IMR-90 (cell line): ENCODE data around the gene ERLIN1. TPM values are rescaled to one million over a fixed set of nuclear protein-coding genes. Genes with fewer than 3 reads are reported as not detected.

Experiments used
- ATAC-seq: fragments of 200-7000 bp; cut with Tn5 transposase; 2 replicates; pipeline ENCODE4 v1.9.1; 2020; ENCODE audit warnings: low read depth, mild to moderate bottlenecking, moderate library complexity
- BruUV-seq: library from RNA; stranded (reverse); fragments of 400-500 nt; replicated peaks from 2 replicates; lab custom pipeline; 2021; lab: Mats Ljungman, UMichigan
- CTCF ChIA-PET: fragments of 300-600 bp; formaldehyde crosslinking; extraction: SDS; loops from one replicate; lab custom pipeline; 2021; ENCODE audit warnings: antibody characterized with exemption; lab: Yijun Ruan, JAX
- POLR2A ChIA-PET: fragments of 300-600 bp; sonication (Branson Sonifier 250); formaldehyde crosslinking; loops from one replicate; lab custom pipeline; 2022; ENCODE audit warnings: antibody characterized with exemption; ENCODE audit not compliant: unreplicated experiment; lab: Charles Lee
- DNase-seq: peaks from one replicate; pipeline ENCODE4 v3.0.0; 2013
- H2AFZ ChIP-seq: replicated peaks from 2 replicates; pipeline ENCODE3; 2013; ENCODE audit warnings: low read length, mild to moderate bottlenecking; ENCODE audit not compliant: poor library complexity
- H2AK5ac ChIP-seq: 2 replicates; pipeline ENCODE4 v1.6.1; 2013; ENCODE audit warnings: low read depth, low read length, inconsistent platforms
- H2AK9ac ChIP-seq: replicated peaks from 2 replicates; pipeline ENCODE3; 2013; ENCODE audit warnings: mild to moderate bottlenecking, low read depth, low read length, moderate library complexity; ENCODE audit not compliant: poor library complexity
- H2BK120ac ChIP-seq: 2 replicates; pipeline ENCODE4 v1.6.1; 2013; ENCODE audit warnings: low read depth, low read length, inconsistent platforms
- H2BK15ac ChIP-seq: 3 replicates; pipeline ENCODE4 v1.6.1; 2013; ENCODE audit warnings: low read depth, low read length, inconsistent platforms
- H2BK20ac ChIP-seq: 2 replicates; pipeline ENCODE4 v1.6.1; 2013; ENCODE audit warnings: low read depth, mild to moderate bottlenecking, inconsistent platforms, low read length, moderate library complexity
- H2BK5ac ChIP-seq: 2 replicates; pipeline ENCODE4 v1.6.1; 2013; ENCODE audit warnings: mild to moderate bottlenecking, low read depth, low read length, inconsistent platforms; ENCODE audit not compliant: poor library complexity, severe bottlenecking
- H3K14ac ChIP-seq: replicated peaks from 2 replicates; pipeline ENCODE4 v1.6.1; 2013; ENCODE audit warnings: low read depth, low read length, inconsistent platforms
- H3K18ac ChIP-seq: 2 replicates; pipeline ENCODE4 v1.6.1; 2013; ENCODE audit warnings: low read depth, low read length, control low read depth
- H3K23ac ChIP-seq: 2 replicates; pipeline ENCODE4 v1.6.1; 2013; ENCODE audit warnings: low read depth, low read length, inconsistent platforms
- H3K27ac ChIP-seq: 2 replicates; pipeline ENCODE4 v1.5.1; 2013; ENCODE audit warnings: mild to moderate bottlenecking, control low read depth, low read length; ENCODE audit not compliant: insufficient read depth
- H3K27me3 ChIP-seq: 2 replicates; pipeline ENCODE4 v1.6.1; 2013; ENCODE audit warnings: low read length; ENCODE audit not compliant: control insufficient read depth, insufficient read depth
- H3K36me3 ChIP-seq: 2 replicates; pipeline ENCODE4 v1.6.1; 2013; ENCODE audit warnings: low read length, mixed read lengths; ENCODE audit not compliant: control insufficient read depth, insufficient read depth
- H3K4ac ChIP-seq: 2 replicates; pipeline ENCODE4 v1.6.1; 2013; ENCODE audit warnings: low read depth, low read length, inconsistent platforms
- H3K4me1 ChIP-seq: 2 replicates; pipeline ENCODE4 v1.6.1; 2013; ENCODE audit warnings: low read length, mixed read lengths; ENCODE audit not compliant: control insufficient read depth, insufficient read depth
- H3K4me2 ChIP-seq: 2 replicates; pipeline ENCODE4 v1.6.1; 2013; ENCODE audit warnings: low read depth, mild to moderate bottlenecking, control low read depth, low read length, moderate library complexity
- H3K4me3 ChIP-seq: 2 replicates; pipeline ENCODE4 v1.5.1; 2013; ENCODE audit warnings: low read depth, mild to moderate bottlenecking, control low read depth, low read length, moderate library complexity; ENCODE audit not compliant: insufficient read depth
- H3K56ac ChIP-seq: 2 replicates; pipeline ENCODE4 v1.6.1; 2013; ENCODE audit warnings: low read length, inconsistent platforms; ENCODE audit not compliant: insufficient read depth; ENCODE audit errors: extremely low read depth
- H3K79me1 ChIP-seq, 2 experiments: 2 replicates each; pipeline ENCODE4 v1.6.1; 2013; ENCODE audit warnings: low read length in 2 of 2, inconsistent platforms in 1 of 2, low read depth in 1 of 2
- H3K9ac ChIP-seq: 2 replicates; pipeline ENCODE4 v1.6.1; 2013; ENCODE audit warnings: low read depth, low read length, control low read depth
- H3K9me1 ChIP-seq: 2 replicates; pipeline ENCODE4 v1.6.1; 2013; ENCODE audit warnings: low read length, inconsistent platforms; ENCODE audit not compliant: insufficient read depth
- H3K9me3 ChIP-seq: 2 replicates; pipeline ENCODE4 v1.6.1; 2013; ENCODE audit warnings: low read length; ENCODE audit not compliant: control insufficient read depth, insufficient read depth
- H4K20me1 ChIP-seq: 2 replicates; pipeline ENCODE4 v1.6.1; 2013; ENCODE audit warnings: low read length, inconsistent platforms; ENCODE audit not compliant: insufficient read depth
- H4K5ac ChIP-seq: 2 replicates; pipeline ENCODE4 v1.6.1; 2013; ENCODE audit warnings: mild to moderate bottlenecking, low read depth, low read length, control low read depth
- H4K8ac ChIP-seq, 2 experiments: 2 replicates each; pipeline ENCODE4 v1.6.1; 2013; ENCODE audit warnings: low read depth in 2 of 2, low read length in 2 of 2, control low read depth in 1 of 2, inconsistent platforms in 1 of 2
- H4K91ac ChIP-seq: 2 replicates; pipeline ENCODE4 v1.6.1; 2013; ENCODE audit warnings: low read depth, low read length, inconsistent platforms; ENCODE audit not compliant: insufficient read depth
- BHLHE40 ChIP-seq: fragments of 150-350 bp; IDR thresholded peaks from 2 replicates; pipeline ENCODE4 v1.6.1; 2016; ENCODE audit warnings: mild to moderate bottlenecking, low read depth, low read length
- CEBPB ChIP-seq: IDR thresholded peaks from 2 replicates; pipeline ENCODE4 v1.6.1; 2012; ENCODE audit warnings: low read depth, low read length, improper control_type of control experiment
- CHD1 ChIP-seq: IDR thresholded peaks from 2 replicates; pipeline ENCODE4 v1.6.1; 2012; ENCODE audit warnings: low read depth, low read length, improper control_type of control experiment
- CTCF ChIP-seq: conservative IDR thresholded peaks from 2 replicates; pipeline ENCODE4 v1.5.1; 2012; ENCODE audit warnings: mild to moderate bottlenecking, low read depth, low read length, improper control_type of control experiment
- ELK1 ChIP-seq: fragments of 150-350 bp; IDR thresholded peaks from 2 replicates; pipeline ENCODE4 v1.6.1; 2016; ENCODE audit warnings: low read depth, mild to moderate bottlenecking, low read length, moderate library complexity, borderline replicate concordance
- FOS ChIP-seq: fragments of 150-350 bp; IDR thresholded peaks from 2 replicates; pipeline ENCODE4 v1.6.1; 2016; ENCODE audit warnings: low read depth, low read length
- MAFK ChIP-seq: IDR thresholded peaks from 2 replicates; pipeline ENCODE4 v1.6.1; 2012; ENCODE audit warnings: low read depth, low read length, improper control_type of control experiment
- MAZ ChIP-seq: IDR thresholded peaks from 2 replicates; pipeline ENCODE4 v1.6.1; 2012; ENCODE audit warnings: low read depth, mild to moderate bottlenecking, low read length, improper control_type of control experiment, moderate library complexity, borderline replicate concordance
- MXI1 ChIP-seq: IDR thresholded peaks from 2 replicates; pipeline ENCODE4 v1.6.1; 2012; ENCODE audit warnings: low read depth, mild to moderate bottlenecking, low read length, moderate library complexity, borderline replicate concordance
- NFE2L2 ChIP-seq: fragments of 150-350 bp; IDR thresholded peaks from 2 replicates; pipeline ENCODE4 v1.6.1; 2016; ENCODE audit warnings: low read depth, mild to moderate bottlenecking, low read length
- POLR2A ChIP-seq: IDR thresholded peaks from 2 replicates; pipeline ENCODE4 v1.6.1; 2012; ENCODE audit warnings: mild to moderate bottlenecking, low read depth, low read length
- RAD21 ChIP-seq: IDR thresholded peaks from 2 replicates; pipeline ENCODE4 v1.6.1; 2012; ENCODE audit warnings: low read length, improper control_type of control experiment
- RCOR1 ChIP-seq: IDR thresholded peaks from 2 replicates; pipeline ENCODE4 v1.6.1; 2012; ENCODE audit warnings: mild to moderate bottlenecking, low read length, improper control_type of control experiment; ENCODE audit not compliant: insufficient replicate concordance
- RFX5 ChIP-seq: IDR thresholded peaks from 2 replicates; pipeline ENCODE4 v1.8.0; 2012; ENCODE audit warnings: low read depth, mild to moderate bottlenecking, low read length, moderate library complexity
- SMC3 ChIP-seq: fragments of 150-350 bp; IDR thresholded peaks from 2 replicates; pipeline ENCODE4 v1.6.1; 2016; ENCODE audit warnings: low read depth, mild to moderate bottlenecking, antibody characterized with exemption, low read length, moderate library complexity
- USF2 ChIP-seq: fragments of 150-350 bp; IDR thresholded peaks from 2 replicates; pipeline ENCODE4 v1.6.1; 2017; ENCODE audit warnings: mild to moderate bottlenecking, antibody characterized with exemption, low read length, low read depth
- WGBS, 2 experiments: methylation state at CpG; one replicate each; pipeline versions ENCODE4 v1.1.5 to v1.1.7; 2013; ENCODE audit warnings: missing lambda C conversion rate in 2 of 2; ENCODE audit not compliant: insufficient read length in 1 of 2; ENCODE audit errors: extremely low coverage in 2 of 2; 5-methylcytosine and 5-hydroxymethylcytosine counted together
- dilution Hi-C: fragments of 300-500 bp; cut with HindIII; formaldehyde crosslinking; loops from one replicate; pipeline ENCODE4 v1.14.3; 2018; ENCODE audit warnings: low sequenced_read_pairs; ENCODE audit not compliant: unreplicated experiment
- in situ Hi-C: fragments of 300-500 bp; cut with MboI; formaldehyde crosslinking; loops from 3 replicates; pipeline ENCODE4 v1.14.3; 2019; ENCODE audit warnings: low sequenced_read_pairs, inconsistent platforms, mixed read lengths
- intact Hi-C: fragments of 100-400 bp; cut with micrococcal nuclease; formaldehyde crosslinking; loops from 2 replicates; pipeline ENCODE4 v1.10.0; 2022
- polyA plus RNA-seq, 3 experiments: library from polyadenylated mRNA; depleted of rRNA; stranded (reverse); fragments of >200 nt; gene quantifications; 2 replicates each; pipeline ENCODE4 v1.2.3, GENCODE V29; 2012; ENCODE audit warnings: low replicate concordance in 1 of 3
- total RNA-seq: library from RNA; depleted of rRNA; stranded (reverse); fragments of >200 nt; gene quantifications from 2 replicates; pipeline ENCODE4 v1.2.3, GENCODE V29; 2012

The ERLIN1 gene
- total and polyA plus RNA-seq, 2 of the 4 experiments (the other 2 are of a cell fraction), result 31.5 to 33.9 TPM

GRCh38 chr10:100106865-100107264, 79.0 kb downstream of the ERLIN1 start:
- in situ Hi-C loops, result no loop called here

More at GRCh38 chr10:100106865-100107264, 79.0 kb downstream of the ERLIN1 start:
- H3K9me3 ChIP-seq, result no peaks in the 10 kb centered on the region
- H3K23ac ChIP-seq, result no peak overlapping the region
- no peaks in the 10 kb centered on the region for H3K36me3 ChIP-seq
- H2BK15ac ChIP-seq, result no peak overlapping the region
- no TSS peak for BruUV-seq
- no peak overlapping the region for H4K8ac ChIP-seq
- H4K20me1 ChIP-seq, result no peaks in the 10 kb centered on the region
- H3K9me1 ChIP-seq, result no peaks in the 10 kb centered on the region
- no CpG with 5 or more reads among the region's 11 CpGs for WGBS, 2 experiments
- H3K18ac ChIP-seq, result no peak overlapping the region
- no peak overlapping the region for H2AFZ ChIP-seq
- ChIA-PET CTCF (no interaction called here), POLR2A (no interaction called here)
- H3K4me2 ChIP-seq, result no peak overlapping the region
- DNase-seq (no peak), ATAC-seq (no peak)
- H3K14ac ChIP-seq, result no peak overlapping the region
- H4K5ac ChIP-seq, result no peak overlapping the region
- no peak overlapping the region for H3K27ac ChIP-seq
- dilution Hi-C loops (no loop called here), intact Hi-C loops (no loop called here)
- H3K4ac ChIP-seq, result no peak overlapping the region
- no peak overlapping the region for H2BK20ac ChIP-seq
- no peaks in the 10 kb centered on the region for H3K79me1 ChIP-seq
- H2AK5ac ChIP-seq, result no peak overlapping the region
- no peak overlapping the region for H4K91ac ChIP-seq
- no peaks in the 10 kb centered on the region for H3K4me1 ChIP-seq
- no peak overlapping the region for H2AK9ac ChIP-seq
- H3K56ac ChIP-seq, result no peak overlapping the region
- no peak overlapping the region for H3K4me3 ChIP-seq
- H2BK120ac ChIP-seq, result no peak overlapping the region
- H2BK5ac ChIP-seq, result no peak overlapping the region
- peaks cover 9% of the 10 kb centered on the region for H3K27me3 ChIP-seq
- H3K9ac ChIP-seq, result no peak overlapping the region
- TF ChIP-seq BHLHE40 (no peak), MAZ (no peak), NFE2L2 (no peak), POLR2A (no peak), SMC3 (no peak), FOS (no peak), USF2 (no peak), RFX5 (no peak), CTCF (no peak), RAD21 (no peak), MXI1 (no peak), CHD1 (no peak), RCOR1 (no peak), ELK1 (no peak), CEBPB (no peak), MAFK (no peak)
